Measurements from ENCODE around the gene SMIM10L2A.
"Not testable (repeated sequence)": the region's sequence is repeated elsewhere in the genome, so short reads cannot be mapped to it uniquely, and the experiment has no call there.

Gene SMIM10L2A

GRCh38 chrX:135421932-135422809, at the start of gene SMIM10L2A:
SMIM10L2A (plus strand) TSS chrX:135421944; CDS start chrX:135422132, 188 bp downstream.
- no peak for DNase-seq

- DNase-seq: no peak
These were observed 48.4 kb upstream of the SMIM10L2A start for GRCh38 chrX:135373357-135373756.

GRCh38 chrX:135382260-135382659, 39.5 kb upstream of the SMIM10L2A start:
- DNase-seq: no peak

GRCh38 chrX:135383249-135383648, 38.5 kb upstream of the SMIM10L2A start:
- no peak for DNase-seq

- no peak for DNase-seq
These were observed 37.4 kb upstream of the SMIM10L2A start for GRCh38 chrX:135384161-135384836.

- DNase-seq: no peak
These were observed 32.9 kb upstream of the SMIM10L2A start for GRCh38 chrX:135388841-135389240.

GRCh38 chrX:135389243-135389642, 32.5 kb upstream of the SMIM10L2A start:
- no peak for DNase-seq

GRCh38 chrX:135389717-135390116, 32.0 kb upstream of the SMIM10L2A start:
- no peak for DNase-seq

GRCh38 chrX:135391734-135392133, 30.0 kb upstream of the SMIM10L2A start:
- DNase-seq: no peak

- no peak for DNase-seq
These were observed 28.7 kb upstream of the SMIM10L2A start for GRCh38 chrX:135393051-135393450.

GRCh38 chrX:135395064-135395463, 26.7 kb upstream of the SMIM10L2A start:
- DNase-seq: no peak

- DNase-seq: peak; percentile 3
These were observed 25.6 kb upstream of the SMIM10L2A start for GRCh38 chrX:135396109-135396508.

GRCh38 chrX:135396566-135396965, 25.2 kb upstream of the SMIM10L2A start:
- no peak for DNase-seq

- DNase-seq: no peak
These were observed 24.1 kb upstream of the SMIM10L2A start for GRCh38 chrX:135397652-135398051.

GRCh38 chrX:135403374-135403773, 18.4 kb upstream of the SMIM10L2A start:
- no peak for DNase-seq

GRCh38 chrX:135406428-135406827, 15.3 kb upstream of the SMIM10L2A start:
- not testable (repeated sequence) for DNase-seq

GRCh38 chrX:135408794-135409193, 12.9 kb upstream of the SMIM10L2A start:
- DNase-seq: no peak

- DNase-seq: no peak
These were observed 10.7 kb upstream of the SMIM10L2A start for GRCh38 chrX:135410861-135411627.

- no peak for DNase-seq
These were observed 9.9 kb upstream of the SMIM10L2A start for GRCh38 chrX:135411893-135412292.

GRCh38 chrX:135416546-135416945, 5.2 kb upstream of the SMIM10L2A start:
- no peak for DNase-seq

GRCh38 chrX:135420831-135421230, 913 bp upstream of the SMIM10L2A start:
- no peak for DNase-seq

- peak; percentile 54 for DNase-seq
These were observed 210 bp upstream of the SMIM10L2A start for GRCh38 chrX:135421537-135421931.

- not testable (repeated sequence) for DNase-seq
These were observed 1.0 kb downstream of the SMIM10L2A start for GRCh38 chrX:135422810-135423168.

Data from EL (cell line).